ENCODE measurements around the gene EIF5B.
"Not testable (repeated sequence)": the region's sequence is repeated elsewhere in the genome, so short reads cannot be mapped to it uniquely, and the experiment has no call there.

Gene EIF5B

DNA sequence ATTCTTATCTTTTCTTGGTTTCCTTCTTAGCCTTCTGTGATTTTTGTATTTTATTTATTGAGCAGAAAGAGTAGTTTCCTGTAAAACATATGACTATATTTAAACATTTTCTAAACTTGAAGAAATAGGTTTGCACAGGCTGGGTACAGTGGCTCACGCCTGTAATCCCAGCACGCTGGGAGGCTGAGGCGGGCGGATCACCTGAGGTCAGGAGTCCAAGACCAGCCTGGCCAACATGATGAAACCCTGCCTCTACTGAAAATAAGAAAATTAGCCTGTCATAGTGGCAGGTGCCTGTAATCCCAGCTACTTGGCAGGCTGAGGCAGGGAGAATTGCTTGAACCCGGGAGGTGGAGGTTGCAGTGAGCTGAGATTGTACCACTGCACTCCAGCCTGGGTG lies 31.7 kb downstream of the EIF5B start:
- not testable (repeated sequence) for DNase-seq

DNA sequence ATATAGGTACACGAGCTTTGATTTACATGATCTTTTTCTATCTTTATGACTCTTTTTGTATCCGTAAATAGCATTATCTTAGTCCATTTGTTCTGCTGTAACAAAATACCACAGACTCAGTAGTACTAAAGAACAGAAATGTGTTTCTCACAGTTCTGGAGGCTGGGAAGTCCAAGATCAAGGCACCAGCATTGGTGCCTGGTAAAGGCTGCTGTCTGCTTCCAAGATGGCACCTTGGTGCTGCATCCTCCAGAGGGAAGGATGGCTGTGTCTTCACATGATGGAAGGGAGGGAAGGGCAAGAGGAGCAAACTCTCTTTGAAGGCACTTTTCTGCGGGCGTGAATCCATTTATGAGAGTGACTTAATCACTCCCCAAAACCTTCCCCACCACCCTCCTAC lies 36.0 kb downstream of the EIF5B start:
- DNase-seq = no peak

DNA sequence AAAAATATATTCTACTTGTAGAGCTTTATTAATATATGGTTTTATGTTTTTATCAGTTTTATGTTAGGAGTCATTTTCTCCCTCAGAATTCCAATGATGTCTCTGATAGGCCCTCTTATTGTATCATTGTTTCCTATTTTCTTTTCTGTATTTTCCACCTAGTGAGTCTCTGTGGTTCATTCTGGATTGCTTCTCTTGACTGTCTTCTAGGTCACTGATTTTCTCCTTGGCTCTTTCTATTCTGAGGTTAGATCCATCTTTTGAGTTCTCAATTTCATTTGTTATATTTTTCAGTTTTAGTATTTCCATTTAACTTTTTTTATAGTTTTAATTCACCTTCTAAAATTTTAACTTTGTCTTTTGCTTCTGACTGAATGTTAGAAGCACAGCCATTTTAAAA lies 37.6 kb downstream of the EIF5B start:
- no peak for DNase-seq

DNA sequence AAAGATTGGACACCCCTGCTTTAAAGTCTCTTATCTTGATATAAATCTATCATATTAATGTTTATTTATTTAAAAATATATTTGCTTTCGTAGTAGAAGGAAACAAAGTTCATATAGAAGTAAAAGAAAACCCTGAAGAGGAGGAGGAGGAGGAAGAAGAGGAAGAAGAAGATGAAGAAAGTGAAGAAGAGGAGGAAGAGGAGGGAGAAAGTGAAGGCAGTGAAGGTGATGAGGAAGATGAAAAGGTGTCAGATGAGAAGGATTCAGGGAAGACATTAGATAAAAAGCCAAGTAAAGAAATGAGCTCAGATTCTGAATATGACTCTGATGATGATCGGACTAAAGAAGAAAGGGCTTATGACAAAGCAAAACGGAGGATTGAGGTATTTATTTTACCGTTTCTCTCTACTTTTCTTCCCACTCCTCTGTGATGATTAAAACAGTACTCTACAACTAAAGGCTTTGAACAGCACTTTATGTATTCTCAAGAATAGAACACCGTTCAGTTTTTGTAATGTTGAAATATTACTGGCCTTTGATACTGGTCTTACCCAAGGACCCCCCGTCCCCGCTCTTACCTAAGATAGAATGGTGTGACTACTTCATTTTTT lies 39.2 kb downstream of the EIF5B start:
- DNase-seq = no peak

DNA sequence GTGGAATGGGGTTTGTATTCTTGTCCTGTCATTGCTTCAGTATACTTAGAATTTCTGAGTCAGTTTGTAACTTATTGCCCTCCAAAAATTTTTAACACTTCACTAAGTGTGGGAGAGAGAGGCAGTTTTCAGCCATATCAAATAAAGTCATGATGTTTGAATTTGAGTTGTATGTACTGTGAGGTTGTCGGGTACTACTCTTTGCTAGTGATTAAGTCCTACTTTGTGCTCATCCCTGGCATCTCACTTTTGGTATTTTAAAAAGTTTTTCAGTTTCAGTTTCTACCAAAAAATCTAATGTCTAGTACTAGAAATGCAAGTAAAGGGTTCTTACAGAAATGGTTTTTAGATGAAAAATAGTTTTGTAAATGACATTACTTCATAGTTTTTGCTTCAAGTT lies 40.7 kb downstream of the EIF5B start:
- no peak for DNase-seq

DNA sequence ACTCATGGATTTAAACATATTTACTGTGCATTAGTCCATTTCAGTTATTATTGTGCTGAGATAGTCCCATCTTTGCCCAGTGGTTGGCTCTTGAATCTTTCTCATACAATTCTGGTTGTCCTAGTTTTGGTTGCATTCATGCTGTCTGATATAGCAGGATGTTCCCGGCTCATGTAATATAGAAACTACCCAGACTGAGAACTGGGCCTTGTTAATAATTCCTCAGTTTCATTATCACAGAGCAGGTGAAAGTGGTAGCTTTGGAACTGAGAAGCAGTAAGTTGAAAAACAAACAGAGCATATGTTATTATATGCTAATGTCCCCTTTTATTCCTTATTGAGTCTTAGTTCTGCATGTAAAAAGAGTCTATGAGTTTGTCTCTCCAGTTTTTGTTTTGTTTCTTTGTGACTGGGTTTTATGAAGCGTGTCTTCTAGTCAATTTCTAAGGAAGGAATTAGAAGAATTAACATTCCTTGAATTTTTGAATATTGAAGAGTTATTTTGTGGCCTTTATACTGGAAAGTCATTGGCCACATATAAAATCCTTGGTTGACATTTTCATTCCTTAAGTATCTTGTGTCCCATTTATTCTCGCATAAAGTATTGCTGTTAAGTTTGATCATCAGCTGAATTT lies 43.3 kb downstream of the EIF5B start:
- no peak for DNase-seq

DNA sequence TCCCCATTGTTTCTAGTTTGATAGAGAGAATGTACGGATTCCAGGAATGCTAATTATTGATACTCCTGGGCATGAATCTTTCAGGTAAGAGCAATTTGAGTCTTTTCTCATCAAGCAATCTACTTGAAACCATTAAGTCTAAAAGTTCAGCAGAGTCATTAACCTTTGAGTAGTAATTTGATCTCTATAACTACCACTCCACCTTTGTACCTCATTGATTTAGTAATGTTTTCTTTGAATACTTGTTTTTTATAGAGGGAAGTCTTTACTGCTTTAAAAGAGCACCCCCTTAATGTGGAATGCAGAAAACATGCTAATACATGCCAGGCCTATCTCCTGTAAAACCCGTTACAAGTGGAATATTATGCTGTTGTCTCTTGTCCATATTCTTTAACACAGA lies 45.0 kb downstream of the EIF5B start:
- no peak for DNase-seq

DNA sequence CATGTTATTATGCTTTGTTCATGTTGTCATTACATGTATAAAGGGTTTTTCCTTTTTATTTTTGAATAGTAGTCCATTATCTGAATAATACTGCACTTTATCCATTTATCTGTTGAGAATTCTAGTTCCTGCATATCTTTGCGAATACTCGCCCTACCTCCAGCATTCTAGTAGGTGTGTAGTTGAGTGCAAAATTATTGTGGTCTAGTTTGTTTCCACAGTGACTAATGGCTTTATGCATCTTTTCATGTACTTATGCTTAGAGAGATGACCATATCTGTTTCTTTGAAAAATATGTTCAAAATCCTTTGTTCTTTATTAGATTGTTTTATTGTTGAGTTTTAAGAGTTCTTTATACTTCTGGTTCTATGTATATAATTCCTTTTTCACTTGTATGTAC lies 48.8 kb downstream of the EIF5B start:
- DNase-seq = no peak

DNA sequence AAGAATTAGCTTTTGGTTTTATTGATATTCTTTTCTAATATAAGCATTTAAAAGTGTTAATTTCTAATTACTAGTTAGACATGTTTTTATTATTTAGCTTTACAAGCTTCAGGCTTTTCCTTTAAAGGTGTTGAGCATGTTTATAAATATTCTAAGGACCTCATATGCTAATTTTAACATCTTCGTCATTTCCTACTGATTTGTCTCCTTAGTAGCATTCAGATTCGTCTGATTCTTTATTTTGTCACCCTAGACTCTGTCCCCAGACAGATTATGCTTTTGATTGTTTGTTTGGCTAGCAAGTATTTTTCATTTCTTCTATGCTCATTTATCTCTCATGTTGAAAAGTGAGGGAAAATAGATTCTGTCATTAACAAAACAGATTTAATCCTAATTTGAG lies 51.7 kb downstream of the EIF5B start:
- no peak for DNase-seq

DNA sequence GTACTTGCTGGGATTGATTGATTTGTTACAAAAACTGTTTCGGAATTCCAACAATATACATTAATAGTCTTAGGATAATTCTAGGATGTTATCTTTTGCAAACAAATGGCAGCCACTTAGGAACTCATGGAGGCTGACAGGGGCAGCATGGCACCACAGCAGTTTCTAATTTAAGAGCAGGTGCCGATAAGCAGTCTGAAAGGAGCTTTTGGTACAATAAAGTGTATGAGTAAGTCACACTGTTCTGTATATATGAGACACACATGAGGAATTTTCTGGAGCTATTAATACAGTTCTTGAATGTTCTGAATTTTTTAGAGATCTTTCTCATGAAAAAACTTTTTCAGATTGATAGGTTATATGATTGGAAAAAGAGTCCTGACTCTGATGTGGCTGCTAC lies 52.2 kb downstream of the EIF5B start:
- DNase-seq = no peak

DNA sequence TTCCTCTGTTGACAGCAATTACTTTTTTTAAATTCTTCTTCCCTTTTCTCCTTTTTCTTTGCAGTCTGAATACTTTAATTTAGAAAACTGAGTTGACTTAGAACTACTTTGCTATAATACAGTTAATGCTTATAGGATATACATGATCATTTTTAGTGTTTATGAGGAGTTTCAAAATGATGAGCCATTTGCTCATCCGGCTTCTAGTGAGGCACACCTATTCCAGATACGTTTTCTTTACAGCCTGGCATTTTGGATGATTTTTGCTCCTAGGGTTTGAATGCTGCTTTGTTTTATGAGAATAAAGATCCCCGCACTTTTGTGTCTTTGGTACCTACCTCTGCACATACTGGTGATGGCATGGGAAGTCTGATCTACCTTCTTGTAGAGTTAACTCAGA lies 52.8 kb downstream of the EIF5B start:
- no peak for DNase-seq

DNA sequence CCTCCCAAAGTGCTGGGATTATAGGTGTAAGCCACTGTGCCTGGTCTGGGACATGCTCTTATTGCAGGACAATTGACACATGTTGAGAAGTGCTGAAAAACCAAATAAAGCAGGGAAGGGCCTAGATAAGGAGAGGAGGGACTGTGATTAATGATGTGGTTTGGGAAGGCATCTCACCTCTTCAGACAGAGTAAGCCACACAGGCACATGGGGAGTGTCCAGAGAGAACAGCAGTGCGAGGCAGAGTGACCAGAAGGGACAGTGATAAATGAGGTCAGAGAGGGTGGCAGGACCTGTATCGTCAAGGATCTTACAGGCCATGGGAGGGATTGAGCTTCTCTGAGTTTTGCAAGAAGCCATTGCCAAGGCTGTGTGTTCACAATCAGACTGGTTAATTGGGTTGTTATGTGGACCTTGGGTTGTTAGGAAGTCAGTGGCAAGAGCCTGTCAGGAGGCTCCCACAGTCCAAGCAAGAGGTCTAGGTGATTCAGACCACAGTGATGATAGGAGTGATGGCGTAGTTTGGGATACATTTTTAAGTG lies 58.5 kb downstream of the EIF5B start:
- DNase-seq = no peak

DNA sequence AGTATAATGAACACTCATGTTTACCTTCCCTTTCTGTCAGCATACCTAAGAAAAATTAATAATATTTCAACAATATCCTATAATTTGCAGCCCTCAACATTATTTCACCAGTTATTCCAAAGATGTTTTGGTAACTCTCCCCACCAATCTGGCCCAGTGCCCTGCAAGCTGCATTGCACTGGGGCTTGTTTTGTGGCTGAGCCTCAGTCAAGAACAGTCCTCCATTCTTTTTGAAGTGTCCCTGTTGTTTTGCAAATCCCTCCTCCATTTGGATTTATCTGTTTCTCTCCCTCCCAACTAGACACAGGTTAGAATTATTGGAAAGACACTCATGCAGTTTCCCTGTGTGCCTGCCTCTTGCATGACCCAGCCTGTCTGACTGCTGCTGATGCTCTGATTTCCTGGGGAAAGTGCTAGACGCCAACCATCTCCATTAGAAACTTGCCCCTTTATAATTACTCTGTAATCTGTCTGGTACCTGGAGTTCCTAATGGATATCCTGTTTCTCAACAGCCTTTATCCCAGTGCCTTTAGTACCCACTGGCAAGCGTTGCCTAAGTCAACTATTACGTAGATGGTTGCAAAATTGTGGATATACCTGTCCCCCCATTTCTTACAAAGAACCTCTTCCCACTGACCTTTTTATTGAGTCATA lies 60.2 kb downstream of the EIF5B start:
- peak; percentile 33 for DNase-seq

DNA sequence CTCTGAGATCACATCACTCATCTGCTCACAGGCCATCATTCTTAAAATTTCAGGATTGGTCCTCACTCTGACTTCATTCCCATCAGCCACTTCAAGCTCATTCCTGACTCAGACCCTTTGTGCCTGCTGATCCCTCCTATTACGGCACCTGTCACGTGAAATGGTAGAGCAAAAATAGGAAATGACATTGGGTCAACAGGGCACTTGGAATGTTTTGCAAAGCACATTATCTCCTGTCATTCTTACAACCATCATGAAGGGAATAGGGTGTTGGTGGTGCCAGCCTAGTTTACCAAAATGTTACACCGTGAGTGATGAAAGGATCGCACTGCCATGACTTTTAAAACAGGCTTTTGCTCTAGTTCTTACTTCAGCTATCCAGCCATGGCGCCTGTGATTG lies 61.1 kb downstream of the EIF5B start:
- no peak for DNase-seq

DNA sequence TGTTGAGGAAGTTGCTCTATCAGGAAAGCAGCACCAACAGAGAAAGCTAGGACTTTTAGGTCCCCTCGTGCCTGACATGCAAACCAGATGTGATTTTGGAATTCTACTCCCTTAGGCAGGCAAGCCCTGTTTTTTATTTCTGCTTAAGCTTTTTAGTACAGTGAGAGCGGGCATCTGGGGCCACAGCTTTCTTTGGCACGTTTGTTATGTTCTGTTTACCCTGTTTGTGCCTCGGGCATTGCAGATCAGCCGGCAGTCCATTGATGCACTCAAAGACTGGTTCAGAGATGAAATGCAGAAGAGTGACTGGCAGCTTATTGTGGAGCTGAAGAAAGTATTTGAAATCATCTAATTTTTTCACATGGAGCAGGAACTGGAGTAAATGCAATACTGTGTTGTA lies 61.9 kb downstream of the EIF5B start:
- no peak for DNase-seq

DNA sequence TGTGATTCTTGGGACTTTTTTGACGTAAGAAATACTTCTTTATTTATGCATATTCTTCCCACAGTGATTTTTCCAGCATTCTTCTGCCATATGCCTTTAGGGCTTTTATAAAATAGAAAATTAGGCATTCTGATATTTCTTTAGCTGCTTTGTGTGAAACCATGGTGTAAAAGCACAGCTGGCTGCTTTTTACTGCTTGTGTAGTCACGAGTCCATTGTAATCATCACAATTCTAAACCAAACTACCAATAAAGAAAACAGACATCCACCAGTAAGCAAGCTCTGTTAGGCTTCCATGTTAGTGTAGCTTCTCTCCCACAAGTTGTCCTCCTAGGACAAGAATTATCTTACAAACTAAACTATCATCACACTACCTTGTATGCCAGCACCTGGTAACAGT lies 62.6 kb downstream of the EIF5B start:
- no peak for DNase-seq

DNA sequence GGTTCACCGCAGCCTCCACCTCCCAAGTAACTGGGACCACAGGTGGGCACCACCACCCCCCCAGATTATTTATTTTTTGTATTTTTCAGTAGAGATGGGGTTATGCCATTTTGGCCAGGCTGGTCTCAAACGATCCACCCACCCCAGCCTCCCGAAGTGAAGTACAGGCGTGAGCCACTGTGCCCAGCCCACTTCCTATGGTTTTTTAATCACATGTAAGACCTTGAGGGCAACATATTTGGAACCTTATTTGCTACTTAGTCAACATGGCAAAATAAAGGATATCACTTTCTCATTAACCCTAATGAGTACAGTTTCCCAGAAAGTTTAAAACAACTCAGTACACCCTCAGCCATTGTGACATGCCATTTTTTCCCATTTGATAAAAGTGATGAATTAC lies 64.7 kb downstream of the EIF5B start:
- no peak for DNase-seq

DNA sequence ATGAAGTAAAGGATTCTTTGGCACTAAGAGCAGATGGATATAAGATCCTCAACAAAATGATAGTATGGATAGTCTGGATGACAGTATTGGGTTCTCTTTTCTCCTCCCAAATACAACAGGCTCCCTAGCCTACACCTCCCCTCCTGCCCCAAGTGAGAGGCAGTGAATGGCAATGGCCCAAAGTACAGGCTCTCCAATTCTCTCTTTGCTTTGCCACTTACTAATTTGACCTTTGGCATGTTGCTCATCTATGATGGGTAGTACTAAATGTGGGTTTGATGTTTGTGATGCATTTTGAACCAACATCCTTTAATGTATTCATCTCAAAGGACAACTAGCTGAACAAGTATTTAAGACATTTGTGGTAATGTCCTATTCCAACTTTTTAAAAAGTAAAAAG lies 65.9 kb downstream of the EIF5B start:
- no peak for DNase-seq

DNA sequence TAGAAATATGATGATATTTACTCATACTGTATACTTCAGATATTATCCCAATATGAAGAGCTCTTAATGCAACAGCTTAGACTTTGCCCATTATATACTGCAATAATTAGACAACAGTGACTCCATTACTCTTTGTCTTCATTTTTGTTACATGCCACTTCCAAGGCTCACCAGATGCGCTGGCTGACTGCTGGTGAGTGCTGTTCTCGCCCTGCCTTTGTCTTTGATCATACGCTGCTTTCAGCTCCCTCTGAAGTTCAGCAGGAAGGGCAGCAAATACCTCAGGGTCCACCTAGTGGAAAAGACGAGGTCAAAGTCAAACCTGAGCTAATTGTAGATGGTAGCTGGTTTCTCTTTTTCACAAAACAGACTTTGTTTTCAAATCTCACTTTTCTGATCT lies 66.3 kb downstream of the EIF5B start:
- no peak for DNase-seq

DNA sequence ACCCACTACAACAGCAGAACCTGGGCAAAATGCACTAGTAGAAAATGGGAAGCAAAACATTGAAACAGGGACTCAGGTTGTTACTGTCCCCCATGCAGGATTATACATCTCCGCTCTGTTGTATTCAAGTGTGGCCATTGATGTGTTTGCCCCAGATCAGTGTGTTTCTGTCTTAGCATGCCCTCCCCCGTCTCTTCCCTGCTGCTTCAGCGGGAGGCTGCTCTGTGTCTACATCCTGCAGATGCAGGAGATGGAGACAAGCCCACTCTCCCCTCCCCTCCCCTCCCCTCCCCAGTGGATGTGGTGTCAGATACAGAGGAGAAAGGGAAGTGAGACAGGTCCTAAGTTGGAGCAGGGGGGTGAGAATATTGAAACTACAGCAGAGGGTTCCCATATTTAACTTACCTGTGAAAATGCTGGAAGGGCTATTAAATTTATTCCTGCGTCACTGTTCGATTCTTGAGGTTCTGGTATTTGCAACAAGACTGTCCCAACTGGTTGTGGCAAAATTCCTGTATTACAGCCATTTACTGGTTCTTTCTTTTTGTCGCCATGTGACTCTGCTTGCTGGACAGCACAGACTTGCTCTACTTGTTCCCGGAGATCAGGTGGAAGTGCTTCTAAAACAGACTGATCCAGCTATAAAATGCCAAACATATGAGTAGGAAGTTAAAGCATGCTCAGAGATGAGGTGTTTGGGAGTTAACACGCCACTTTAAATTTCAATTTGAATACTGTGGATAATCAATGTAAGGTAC lies 67.0 kb downstream of the EIF5B start:
- no peak for DNase-seq

DNA sequence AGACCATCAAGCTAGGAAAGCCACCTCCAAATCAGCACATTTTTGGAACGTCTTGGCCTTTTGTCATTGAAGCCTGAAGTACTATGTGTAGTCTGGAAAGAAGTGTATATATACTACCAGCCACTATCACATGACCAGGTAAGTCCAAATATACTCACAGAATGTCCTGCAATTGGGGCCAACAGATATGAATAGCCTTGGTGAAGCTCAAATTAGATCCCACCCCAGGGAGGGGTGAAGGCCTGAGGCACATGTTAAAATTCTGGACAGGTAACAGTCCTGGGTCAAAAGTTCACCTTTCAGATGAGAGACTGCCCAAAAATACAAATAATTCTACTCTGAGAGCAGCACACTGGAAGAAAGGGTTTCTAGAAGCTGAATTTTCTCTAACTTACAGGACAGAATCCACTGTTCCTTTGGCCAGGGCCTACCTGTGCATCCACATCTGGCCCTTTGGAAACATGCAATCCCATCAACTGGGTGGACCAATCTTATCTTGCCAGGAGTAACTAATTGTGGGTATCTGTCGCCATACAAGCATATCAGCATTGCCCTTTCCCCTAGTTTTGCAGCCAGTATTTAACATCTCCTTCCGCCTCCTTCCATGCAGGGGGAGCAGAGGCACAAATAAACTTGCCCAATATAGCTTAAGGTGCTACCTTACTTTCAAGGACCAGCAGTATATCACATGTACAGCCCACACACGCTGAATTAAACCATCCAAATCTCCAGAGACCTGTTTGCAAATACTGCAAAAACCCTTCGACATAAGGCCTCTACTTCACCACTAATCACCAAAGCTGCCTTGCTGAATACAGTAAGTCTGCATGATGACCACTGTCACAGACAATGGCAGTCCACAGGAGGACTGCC lies 67.8 kb downstream of the EIF5B start:
- no peak for DNase-seq

DNA sequence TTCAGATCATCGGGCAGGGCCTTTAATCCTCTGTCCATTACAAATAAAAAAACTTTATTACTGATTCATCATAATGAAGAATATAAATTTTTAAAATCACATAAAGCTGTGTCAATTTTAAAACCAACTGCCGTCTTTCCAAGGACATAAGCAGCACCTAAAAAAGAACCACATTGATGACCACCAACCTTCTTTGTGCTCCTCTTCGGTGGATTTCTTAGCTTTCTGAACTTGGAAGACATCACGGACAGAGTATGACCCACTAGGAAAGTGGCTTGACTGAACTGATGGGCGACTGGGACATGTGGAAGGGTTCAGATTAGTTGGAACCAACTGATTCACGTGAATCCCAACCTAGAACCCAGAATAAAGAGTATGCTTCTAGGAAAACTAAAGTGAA lies 68.9 kb downstream of the EIF5B start:
- no peak for DNase-seq

DNA sequence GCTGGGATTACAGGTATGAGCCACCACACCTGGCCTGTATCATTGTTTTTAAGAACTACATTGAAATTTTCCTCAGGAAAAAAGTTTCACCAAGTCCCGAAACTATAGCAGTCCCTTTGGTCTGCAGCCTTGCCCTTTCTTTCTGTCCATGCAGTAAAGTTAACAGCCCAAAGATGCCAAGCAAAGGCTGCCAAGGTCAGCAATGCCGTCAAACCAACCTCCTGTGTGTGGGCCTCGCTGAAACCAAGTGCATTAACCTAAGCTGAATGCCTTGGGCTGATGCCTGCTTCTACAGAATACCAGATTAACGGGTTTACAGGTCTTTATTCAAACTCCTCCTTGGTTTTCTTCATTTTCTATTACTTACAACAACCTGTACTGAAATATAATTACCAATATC lies 73.1 kb downstream of the EIF5B start:
- DNase-seq = no peak

All from NCI-H1105 (cell line).